ENCODE measurements around the gene SAG. TPM values are rescaled to one million over a fixed set of nuclear protein-coding genes. Genes with fewer than 3 reads are reported as not detected.

Gene SAG
- total and polyA plus RNA-seq, 10 of the 15 experiments (the other 5 are each of a cell fraction or from before 2014, with no cell fraction given) = 0.06 to 0.47 TPM; not detected in 8

DNA sequence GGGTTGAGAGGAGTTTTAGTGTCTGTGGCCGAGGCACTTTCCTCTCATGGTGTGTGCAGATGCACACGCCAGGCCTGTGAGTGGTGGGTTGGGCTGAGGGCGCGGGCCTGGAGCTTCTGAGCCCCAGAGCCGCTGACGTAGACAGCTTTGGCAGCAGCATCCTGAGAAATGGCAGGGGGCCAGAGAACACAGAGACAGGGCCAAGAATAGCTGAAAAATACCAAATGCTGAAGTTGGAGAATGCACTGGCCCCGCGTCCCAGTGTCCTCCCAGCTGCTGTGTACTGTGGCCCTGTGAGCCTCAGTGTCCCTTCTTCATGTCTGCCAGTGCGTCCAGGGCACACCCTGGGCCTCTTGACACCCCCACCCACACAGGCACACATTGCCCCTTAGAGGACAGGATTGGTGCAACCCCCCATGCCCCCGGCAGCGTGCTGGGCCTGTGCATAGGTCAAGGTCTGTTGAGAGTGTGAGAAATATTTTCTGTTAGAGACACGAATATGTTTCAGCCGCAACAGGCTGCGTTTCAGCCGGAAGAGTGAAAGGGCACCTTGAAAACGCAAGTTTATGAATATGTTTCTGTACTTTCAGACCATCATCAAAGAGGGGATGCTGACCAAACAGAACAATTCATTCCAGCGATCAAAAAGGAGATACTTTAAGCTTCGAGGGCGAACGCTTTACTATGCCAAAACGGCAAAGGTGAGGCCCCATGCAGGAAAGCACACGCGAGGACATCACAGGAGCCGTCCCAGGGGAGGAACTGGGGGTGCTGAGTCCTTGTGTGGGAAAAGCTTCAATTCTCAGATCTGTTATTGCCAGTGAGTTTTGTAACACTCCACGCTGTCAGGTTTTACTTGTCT is 80.3 kb downstream of the SAG start (continued):
- no peak for TF ChIP-seq FOXK2 (IDR thresholded peaks at IDR 0.05)

DNA sequence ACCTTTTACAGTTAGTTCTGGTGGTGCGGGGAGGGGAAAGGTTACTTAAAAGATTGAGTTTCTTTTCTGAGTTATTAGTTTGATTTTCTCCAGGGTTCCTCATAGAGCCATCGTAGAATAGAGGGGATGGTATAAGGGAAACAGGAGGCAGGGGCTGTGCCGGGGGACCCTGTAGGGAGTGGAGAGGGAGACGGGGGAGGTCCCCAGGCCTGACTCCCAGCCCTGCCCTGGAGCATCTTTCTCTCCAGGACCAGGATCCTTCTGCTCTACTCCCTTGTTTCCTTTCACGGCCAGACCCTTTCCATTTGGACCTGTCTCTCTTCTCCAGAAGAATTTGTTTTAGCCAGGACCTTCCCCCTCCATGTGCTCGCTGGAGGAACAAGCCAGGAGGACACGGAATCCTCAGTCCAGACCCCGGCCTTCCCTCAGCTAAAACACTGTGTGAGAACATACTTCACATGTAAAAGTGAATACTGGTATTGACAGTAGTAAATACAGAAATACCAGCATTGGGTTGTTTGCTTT is 82.0 kb downstream of the SAG start:
- H3K4me1 ChIP-seq (ENCODE audit: control insufficient read depth, insufficient read depth, low read length) = peaks cover 21% of the 10 kb centered on the region
- no peak overlapping the region for H3K4me3 ChIP-seq
- ChIA-PET POLR2A (interaction anchor here (0.7 kb wide), 1 partner anchor 690 kb away, joined by 3 read pairs; no protein-coding TSS in a partner anchor), CTCF (no interaction called here), RAD21 (ENCODE audit: unreplicated experiment) (no interaction called here), SMC1A (ENCODE audit: uncharacterized antibody, unreplicated experiment) (interaction anchor here (1.2 kb wide), 2 partner anchors 16 to 54 kb away, joined by 3 read pairs; no protein-coding TSS in a partner anchor)
- peaks cover 24% of the 10 kb centered on the region for H3K79me2 ChIP-seq (ENCODE audit: control insufficient read depth, insufficient read depth, low read length)
- 95% methylated on average over 8 of the region's 8 CpGs for WGBS (ENCODE audit: insufficient coverage, insufficient replicate concordance, low lambda C conversion rate, missing lambda C conversion rate)
- intact Hi-C loops (cut with micrococcal nuclease; ENCODE audit: unreplicated experiment) (no loop called here), in situ Hi-C loops (cut with MboI) (no loop called here)
- FAIRE-seq (no peak), ATAC-seq (no peak), DNase-seq (ENCODE audit: low read depth, low spot score) (no peak)
- no peaks in the 10 kb centered on the region for H3K9me3 ChIP-seq (replicated peaks; ENCODE audit: control insufficient read depth, insufficient read depth, low read length)
- peaks cover 2 to 6% of the 10 kb centered on the region in 2 experiments for H3K36me3 ChIP-seq (ENCODE audit: control insufficient read depth in 2 of 2, insufficient read depth in 2 of 2, low read length in 1 of 2)
- H3K27ac ChIP-seq (ENCODE audit: control insufficient read depth, insufficient read depth) = no peak overlapping the region
- no peak overlapping the region for H3K9ac ChIP-seq (ENCODE audit: control insufficient read depth, insufficient read depth, low read length)
- H3K4me2 ChIP-seq (ENCODE audit: control insufficient read depth, insufficient read depth) = no peak overlapping the region
- no peaks in the 10 kb centered on the region for H4K20me1 ChIP-seq (ENCODE audit: control insufficient read depth, insufficient read depth)
- BruUV-seq (replicated peaks) = no TSS peak
- H2AFZ ChIP-seq (ENCODE audit: control insufficient read depth, low read depth, low read length) = no peak overlapping the region
- H3K27me3 ChIP-seq (replicated peaks in 1 of 2; ENCODE audit: control insufficient read depth in 2 of 2, insufficient read depth in 2 of 2, low read length in 1 of 2) = no peaks in the 10 kb centered on the region
- TF ChIP-seq GABPA (IDR thresholded peaks at IDR 0.05; ENCODE audit: low read depth) (no peak), YY1 (IDR thresholded peaks at IDR 0.05; ENCODE audit: low read depth, low read length) (no peak), LARP7 (IDR thresholded peaks at IDR 0.05) (no peak), RELA (IDR thresholded peaks at IDR 0.05; ENCODE audit: borderline replicate concordance, partially characterized antibody) (no peak), STAT1 (conservative IDR thresholded peaks at IDR 0.05) (no peak), CBFB (IDR thresholded peaks at IDR 0.05; ENCODE audit: low read depth) (no peak), EGR1 (IDR thresholded peaks at IDR 0.05; ENCODE audit: borderline replicate concordance in 1 of 2, low read depth in 2 of 2, low read length in 2 of 2) (no peak), CBX3 (IDR thresholded peaks at IDR 0.05; ENCODE audit: borderline replicate concordance, low read depth) (no peak)
- TF ChIP-seq, protein P1, sequence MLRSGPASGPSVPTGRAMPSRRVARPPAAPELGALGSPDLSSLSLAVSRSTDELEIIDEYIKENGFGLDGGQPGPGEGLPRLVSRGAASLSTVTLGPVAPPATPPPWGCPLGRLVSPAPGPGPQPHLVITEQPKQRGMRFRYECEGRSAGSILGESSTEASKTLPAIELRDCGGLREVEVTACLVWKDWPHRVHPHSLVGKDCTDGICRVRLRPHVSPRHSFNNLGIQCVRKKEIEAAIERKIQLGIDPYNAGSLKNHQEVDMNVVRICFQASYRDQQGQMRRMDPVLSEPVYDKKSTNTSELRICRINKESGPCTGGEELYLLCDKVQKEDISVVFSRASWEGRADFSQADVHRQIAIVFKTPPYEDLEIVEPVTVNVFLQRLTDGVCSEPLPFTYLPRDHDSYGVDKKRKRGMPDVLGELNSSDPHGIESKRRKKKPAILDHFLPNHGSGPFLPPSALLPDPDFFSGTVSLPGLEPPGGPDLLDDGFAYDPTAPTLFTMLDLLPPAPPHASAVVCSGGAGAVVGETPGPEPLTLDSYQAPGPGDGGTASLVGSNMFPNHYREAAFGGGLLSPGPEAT (IDR thresholded peaks at IDR 0.05; ENCODE audit: low read depth) = no peak
- TF ChIP-seq, protein P2, sequence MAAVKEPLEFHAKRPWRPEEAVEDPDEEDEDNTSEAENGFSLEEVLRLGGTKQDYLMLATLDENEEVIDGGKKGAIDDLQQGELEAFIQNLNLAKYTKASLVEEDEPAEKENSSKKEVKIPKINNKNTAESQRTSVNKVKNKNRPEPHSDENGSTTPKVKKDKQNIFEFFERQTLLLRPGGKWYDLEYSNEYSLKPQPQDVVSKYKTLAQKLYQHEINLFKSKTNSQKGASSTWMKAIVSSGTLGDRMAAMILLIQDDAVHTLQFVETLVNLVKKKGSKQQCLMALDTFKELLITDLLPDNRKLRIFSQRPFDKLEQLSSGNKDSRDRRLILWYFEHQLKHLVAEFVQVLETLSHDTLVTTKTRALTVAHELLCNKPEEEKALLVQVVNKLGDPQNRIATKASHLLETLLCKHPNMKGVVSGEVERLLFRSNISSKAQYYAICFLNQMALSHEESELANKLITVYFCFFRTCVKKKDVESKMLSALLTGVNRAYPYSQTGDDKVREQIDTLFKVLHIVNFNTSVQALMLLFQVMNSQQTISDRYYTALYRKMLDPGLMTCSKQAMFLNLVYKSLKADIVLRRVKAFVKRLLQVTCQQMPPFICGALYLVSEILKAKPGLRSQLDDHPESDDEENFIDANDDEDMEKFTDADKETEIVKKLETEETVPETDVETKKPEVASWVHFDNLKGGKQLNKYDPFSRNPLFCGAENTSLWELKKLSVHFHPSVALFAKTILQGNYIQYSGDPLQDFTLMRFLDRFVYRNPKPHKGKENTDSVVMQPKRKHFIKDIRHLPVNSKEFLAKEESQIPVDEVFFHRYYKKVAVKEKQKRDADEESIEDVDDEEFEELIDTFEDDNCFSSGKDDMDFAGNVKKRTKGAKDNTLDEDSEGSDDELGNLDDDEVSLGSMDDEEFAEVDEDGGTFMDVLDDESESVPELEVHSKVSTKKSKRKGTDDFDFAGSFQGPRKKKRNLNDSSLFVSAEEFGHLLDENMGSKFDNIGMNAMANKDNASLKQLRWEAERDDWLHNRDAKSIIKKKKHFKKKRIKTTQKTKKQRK (IDR thresholded peaks at IDR 0.05; ENCODE audit: low read depth, low read length) = no peak
- TF ChIP-seq, protein P3, sequence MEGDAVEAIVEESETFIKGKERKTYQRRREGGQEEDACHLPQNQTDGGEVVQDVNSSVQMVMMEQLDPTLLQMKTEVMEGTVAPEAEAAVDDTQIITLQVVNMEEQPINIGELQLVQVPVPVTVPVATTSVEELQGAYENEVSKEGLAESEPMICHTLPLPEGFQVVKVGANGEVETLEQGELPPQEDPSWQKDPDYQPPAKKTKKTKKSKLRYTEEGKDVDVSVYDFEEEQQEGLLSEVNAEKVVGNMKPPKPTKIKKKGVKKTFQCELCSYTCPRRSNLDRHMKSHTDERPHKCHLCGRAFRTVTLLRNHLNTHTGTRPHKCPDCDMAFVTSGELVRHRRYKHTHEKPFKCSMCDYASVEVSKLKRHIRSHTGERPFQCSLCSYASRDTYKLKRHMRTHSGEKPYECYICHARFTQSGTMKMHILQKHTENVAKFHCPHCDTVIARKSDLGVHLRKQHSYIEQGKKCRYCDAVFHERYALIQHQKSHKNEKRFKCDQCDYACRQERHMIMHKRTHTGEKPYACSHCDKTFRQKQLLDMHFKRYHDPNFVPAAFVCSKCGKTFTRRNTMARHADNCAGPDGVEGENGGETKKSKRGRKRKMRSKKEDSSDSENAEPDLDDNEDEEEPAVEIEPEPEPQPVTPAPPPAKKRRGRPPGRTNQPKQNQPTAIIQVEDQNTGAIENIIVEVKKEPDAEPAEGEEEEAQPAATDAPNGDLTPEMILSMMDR (IDR thresholded peaks at IDR 0.05 in 2 of 3, conservative IDR thresholded peaks at IDR 0.05 in 1 of 3; ENCODE audit: control insufficient read depth in 2 of 3, extremely low read depth in 1 of 3, insufficient read depth in 1 of 3, low read depth in 3 of 3, low read length in 3 of 3) = no peak
- TF ChIP-seq, protein P4, sequence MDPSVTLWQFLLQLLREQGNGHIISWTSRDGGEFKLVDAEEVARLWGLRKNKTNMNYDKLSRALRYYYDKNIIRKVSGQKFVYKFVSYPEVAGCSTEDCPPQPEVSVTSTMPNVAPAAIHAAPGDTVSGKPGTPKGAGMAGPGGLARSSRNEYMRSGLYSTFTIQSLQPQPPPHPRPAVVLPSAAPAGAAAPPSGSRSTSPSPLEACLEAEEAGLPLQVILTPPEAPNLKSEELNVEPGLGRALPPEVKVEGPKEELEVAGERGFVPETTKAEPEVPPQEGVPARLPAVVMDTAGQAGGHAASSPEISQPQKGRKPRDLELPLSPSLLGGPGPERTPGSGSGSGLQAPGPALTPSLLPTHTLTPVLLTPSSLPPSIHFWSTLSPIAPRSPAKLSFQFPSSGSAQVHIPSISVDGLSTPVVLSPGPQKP (IDR thresholded peaks at IDR 0.05; ENCODE audit: low read depth, low read length) = no peak
